GM08714 (cell line): ENCODE results near the gene TOR3A.
"Not testable (repeated sequence)": the region's sequence is repeated elsewhere in the genome, so short reads cannot be mapped to it uniquely, and the experiment has no call there.

Source experiments
- H3K4me3 ChIP-seq: fragments of 200-500 bp; sonication (Bioruptor generic); 2 replicates; pipeline ENCODE4 v1.5.1; 2014; ENCODE audit warnings: mild to moderate bottlenecking, low read length, inconsistent platforms
- ZNF274 ChIP-seq: IDR thresholded peaks from 2 replicates; pipeline ENCODE4 v1.6.1; 2012; ENCODE audit warnings: mild to moderate bottlenecking, low read depth, low read length

The TOR3A gene

DNA sequence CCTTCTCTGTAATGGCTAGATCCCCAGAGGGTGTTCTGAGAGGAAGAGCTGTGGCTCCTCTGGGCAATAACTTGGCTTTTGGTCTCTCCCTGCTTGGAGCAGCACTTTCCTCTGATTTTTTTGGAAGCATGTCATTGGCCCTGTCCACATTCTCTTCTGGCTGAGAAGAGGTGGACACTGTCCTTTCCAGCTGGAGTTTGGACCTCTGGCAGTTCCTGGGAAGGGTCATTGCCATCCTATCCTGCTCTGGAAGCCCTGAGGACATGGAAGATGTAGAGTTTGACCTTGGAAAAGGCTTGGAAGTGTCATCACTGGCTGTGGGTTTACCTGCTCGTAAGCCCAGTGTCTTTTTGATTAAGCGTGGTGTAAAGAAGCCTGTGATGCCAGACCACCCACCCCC lies 26.8 kb downstream of the TOR3A start:
- H3K4me3 ChIP-seq = no peak overlapping the region
- no peak for TF ChIP-seq ZNF274

DNA sequence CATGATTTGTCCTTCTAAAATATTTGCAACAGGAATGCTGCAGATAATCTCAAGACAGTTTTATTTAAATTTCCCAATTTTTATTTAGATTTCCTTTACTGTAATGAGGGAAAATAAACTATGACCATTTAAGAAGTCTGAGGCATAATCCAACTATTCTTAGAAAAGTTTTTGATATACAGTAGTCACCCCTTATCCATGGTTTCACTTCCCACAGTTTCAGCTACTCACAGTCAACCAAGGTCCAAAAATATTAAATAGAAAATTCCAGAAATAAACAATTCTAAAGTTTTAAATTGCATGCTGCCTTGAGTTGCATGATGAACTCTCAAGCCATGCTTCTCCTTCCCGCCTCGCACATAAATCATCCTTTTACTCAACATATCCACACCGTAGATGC lies 33.3 kb downstream of the TOR3A start:
- TF ChIP-seq ZNF274 = no peak
- no peak overlapping the region for H3K4me3 ChIP-seq

DNA sequence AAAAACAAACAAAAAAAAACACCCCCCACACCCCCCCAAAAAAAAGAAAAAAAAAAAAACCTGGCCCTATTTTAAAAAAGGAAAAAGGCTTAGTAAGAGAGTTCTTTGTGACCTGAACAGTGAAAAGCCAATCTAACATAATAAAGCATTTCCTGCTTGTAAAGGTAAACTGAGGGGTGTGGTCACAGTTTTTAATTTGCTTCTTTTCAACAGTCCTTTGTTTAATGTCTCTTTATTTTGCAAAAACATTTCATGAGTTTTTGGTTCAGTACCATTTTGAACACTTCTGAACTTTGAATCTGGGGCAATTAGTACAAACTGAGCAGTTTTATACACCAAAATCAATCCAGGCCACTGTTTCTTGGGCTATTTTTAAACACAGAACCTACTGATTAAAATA lies 37.6 kb downstream of the TOR3A start:
- no peak overlapping the region for H3K4me3 ChIP-seq
- TF ChIP-seq ZNF274 = no peak

DNA sequence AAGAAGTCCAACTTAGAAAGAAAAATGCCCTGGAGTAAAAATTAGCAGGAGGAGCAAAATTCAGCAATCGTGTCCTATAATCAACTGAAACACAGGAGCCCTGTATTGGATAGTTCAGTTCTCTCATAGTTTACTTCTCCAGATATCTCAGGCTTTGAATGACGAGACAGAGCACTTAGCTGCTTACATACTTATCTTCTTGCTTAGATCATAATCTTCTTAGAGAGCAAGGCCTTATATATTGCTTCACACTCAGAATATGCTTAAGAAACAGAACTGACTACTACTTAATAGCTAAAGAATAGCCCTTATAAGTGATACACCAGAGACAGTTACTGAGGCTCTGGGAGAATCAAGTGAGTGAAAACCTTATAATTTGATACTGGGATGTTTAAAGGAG lies 38.9 kb downstream of the TOR3A start:
- no peak for TF ChIP-seq ZNF274
- H3K4me3 ChIP-seq = no peak overlapping the region

DNA sequence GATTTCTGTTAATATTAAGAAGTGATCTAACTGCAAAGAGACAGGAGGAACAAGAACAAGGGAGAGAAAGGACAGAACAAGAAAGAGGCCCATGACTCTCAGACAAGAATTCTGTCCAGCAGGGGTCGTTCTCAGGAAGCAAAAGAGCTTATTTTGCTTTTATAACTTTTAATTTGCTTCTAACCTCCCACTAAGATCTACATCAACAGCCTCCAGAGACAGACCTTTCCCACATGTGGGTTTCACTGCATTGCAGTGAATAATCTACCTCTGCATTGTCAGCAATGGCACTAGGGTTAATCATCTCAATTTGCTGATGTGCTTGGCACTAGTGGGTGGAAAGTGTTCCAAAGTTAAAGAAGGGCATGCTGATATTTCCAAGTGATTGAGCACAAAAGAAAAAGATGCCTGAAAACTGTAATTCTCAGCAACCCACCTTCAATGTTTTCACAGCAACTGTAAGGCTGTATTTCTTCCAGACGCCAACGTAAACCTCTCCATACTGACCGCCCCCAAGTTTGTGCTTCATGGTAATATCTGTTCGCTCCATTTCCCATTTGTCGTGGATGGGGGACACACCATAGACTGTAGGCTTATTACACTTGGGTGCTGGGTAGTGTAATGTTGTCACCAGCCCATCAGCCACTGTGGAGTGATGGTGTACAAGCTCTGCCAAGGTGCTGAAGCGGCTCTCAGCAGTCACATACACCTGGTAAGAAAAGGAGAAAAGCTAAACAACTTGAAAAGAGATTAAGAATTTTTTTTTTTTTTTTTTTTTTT lies 39.5 kb downstream of the TOR3A start:
- H3K4me3 ChIP-seq = no peak overlapping the region
- no peak for TF ChIP-seq ZNF274

DNA sequence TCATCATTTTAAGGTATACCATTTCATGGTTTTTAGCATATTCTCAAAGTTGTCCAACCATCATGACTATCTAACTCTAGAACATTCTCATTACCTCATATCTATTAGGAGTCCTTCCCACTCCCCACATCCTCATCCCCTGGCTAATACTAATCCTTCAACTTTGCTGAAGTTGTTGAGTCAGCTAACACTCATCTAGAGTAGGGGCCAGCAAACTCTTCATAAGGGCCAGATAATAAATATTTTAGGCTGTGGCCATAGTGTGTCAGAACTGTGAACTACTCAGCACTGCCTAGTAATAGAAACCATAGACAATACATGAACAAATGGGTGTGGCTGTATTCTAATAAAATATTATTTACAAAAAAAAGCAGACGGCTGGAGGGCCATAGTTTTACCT lies 43.0 kb downstream of the TOR3A start:
- no peak for TF ChIP-seq ZNF274
- H3K4me3 ChIP-seq = no peak overlapping the region

DNA sequence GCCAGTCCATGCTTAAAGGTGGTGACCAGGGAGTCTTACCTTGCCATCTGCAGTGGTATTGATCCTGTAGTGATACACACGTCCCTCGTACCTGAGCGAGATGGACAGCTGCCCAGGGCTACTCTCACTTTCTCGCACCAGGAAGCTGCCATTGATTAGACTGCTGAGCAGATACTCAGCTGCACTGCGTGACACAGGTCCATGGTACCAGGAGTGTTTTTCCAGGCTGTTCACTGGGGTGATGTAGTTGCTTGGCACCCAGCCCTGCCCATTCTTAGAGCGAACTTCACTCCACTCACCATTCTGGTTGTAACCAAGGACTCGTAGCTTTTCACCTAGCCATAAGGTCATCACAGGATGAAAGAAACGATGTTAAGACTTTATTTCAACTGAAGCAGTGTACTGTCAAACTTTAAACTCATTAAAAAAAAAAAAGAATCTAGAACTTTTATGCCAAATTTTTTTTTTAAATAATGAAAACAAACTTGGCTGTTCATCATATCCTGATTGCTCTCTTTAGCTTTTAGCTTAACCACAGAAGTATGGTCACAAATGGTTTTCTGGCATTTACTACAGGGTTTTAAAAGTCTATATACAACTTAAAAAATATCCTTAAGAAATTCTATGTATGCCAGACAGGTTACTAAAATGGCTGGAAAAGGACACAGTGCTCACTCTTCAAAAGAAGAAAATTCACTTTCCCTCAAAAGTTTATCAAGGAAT lies 44.6 kb downstream of the TOR3A start:
- no peak for TF ChIP-seq ZNF274
- H3K4me3 ChIP-seq = no peak overlapping the region

DNA sequence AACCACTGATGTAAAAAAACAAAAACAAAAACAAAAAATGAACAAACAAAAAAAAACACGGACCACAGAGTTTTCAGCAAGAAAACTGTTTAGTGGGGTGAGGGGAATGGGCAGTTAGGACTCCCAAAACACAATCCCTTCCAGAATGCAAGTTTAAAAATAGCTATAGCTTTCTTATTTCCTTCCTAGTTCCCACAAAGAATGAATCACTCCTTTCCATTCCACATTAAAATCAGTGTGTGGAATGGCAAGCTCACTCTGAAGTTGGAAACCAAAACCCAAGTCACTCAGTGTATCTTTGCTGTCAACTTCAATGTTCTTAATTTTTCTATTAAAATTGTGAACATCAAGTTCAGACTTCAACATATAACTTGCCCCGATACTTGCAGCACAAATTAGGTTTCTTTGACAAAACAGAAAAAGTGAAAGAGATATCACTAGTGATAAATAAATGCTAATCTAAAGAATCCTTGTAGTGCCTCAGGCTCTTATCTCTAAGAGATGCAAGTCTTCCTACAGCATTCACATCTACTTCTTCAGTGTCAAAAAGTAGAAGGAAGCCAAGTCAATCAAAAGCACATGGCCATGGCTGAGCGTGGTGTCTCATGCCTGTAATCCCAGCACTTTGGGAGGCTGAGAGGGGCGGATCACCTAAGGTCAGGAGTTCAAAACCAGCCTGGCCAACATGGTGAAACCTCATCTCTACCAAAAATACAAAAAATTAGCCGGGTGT lies 45.5 kb downstream of the TOR3A start:
- no peak overlapping the region for H3K4me3 ChIP-seq
- no peak for TF ChIP-seq ZNF274

DNA sequence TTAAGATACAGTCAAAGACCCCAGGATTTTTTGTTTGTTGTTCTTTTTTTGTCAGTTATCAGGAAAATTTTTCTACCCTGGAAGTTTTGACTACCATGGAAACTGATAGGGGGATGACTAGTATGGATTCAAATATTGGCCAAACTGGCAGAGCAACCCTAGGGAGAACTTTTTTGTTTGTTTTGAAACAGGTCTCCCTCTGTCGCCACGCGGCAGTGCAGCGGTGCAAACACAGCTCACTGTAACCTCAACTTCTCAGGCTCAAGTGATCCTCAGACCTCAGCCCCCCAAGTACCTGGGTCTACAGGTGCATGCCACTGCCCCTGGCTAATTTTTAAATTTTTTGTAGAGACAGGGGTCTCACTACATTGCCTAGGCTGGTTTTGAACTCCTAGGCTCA lies 46.6 kb downstream of the TOR3A start:
- TF ChIP-seq ZNF274 = no peak
- no peak overlapping the region for H3K4me3 ChIP-seq

DNA sequence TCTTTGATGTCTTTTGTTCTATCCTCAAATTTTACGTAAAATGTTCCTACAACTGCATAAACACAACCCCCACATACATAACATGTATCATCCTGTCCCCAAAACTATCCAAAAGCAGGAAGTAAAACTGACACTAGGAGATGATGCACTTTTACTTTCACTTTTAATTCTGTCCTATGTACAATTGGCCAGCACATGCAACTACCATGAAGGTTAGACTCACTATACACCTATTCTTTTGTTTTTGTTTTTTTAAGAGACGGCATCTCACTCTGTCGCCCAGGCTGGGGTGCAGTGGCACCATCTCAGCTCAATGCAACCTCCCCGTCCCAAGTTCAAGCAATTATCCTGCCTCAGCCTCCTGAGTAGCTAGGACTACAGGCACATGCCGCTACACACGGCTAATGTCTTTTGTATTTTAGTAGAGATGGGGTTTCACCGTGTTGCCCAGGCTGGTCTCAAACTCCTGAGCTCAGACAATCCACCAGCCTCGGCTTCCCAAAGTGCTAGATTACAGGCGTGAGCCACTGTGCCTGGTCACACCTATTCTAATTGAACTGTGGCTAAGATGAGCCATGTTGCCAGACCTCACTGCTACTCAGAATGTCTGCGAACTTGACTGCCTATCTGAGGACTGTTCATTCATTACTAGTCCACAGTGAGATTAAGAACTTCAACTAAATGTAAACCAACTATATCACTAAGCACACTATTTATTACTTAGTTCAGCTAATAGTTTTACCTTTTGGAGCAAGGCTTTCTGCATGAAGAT lies 48.0 kb downstream of the TOR3A start:
- TF ChIP-seq ZNF274 = no peak
- peak overlapping the region; percentile 22; the same call in 1 of the 2 replicates for H3K4me3 ChIP-seq

DNA sequence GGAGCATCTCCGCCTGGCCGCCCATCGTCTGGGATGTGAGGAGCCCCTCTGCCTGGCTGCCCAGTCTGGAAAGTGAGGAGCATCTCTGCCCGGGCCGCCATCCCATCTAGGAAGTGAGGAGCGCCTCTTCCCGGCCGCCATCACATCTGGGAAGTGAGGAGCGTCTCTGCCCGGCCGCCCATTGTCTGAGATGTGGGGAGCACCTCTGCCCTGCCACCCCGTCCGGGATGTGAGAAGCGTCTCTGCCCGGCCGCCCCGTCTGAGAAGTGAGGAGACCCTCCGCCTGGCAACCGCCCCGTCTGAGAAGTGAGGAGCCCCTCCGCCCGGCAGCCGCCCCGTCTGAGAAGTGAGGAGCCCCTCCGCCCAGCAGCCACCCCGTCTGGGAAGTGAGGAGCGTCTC lies 53.3 kb downstream of the TOR3A start:
- H3K4me3 ChIP-seq = not testable (repeated sequence)

DNA sequence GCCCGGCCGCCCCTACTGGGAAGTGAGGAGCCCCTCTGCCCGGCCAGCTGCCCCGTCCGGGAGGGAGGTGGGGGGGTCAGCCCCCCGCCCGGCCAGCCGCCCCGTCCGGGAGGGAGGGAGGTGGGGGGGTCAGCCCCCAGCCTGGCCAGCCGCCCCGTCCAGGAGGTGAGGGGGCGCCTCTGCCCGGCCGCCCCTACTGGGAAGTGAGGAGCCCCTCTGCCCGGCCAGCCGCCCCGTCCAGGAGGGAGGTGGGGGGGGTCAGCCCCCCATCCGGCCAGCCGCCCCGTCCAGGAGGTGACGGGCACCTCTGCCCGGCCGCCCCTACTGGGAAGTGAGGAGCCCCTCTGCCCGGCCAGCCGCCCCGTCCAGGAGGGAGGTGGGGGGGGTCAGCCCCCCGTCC lies 53.8 kb downstream of the TOR3A start:
- H3K4me3 ChIP-seq = not testable (repeated sequence)

DNA sequence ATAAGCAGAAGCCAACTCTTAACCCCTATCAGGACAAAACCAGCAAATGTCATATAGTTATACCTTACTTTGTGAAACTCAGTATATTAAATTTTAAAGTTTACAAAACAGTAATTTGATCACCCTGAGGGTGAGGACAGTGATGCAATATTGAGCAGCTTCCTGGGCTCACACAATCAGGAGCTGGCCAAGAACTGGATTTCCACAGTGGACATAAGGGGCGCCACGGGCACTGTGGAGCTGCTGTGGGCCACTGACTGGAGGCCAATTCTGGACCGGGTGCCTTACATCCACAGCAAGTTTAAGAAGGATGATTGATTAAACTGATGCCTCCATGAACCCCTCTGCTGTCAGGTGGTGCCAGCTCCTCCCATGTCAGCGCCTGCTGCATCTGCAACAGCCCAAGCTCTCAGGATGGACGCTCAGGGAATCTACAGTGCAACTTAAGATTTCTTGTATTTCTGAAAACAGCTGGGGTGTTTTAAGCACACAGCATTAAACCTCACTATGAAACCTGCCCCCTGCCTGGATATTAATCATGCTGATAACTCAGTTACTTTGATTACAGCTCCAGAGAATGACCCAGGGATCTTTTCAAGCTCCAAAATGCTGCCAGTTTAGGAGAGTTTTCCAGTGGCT lies 55.9 kb downstream of the TOR3A start:
- no peak for TF ChIP-seq ZNF274
- H3K4me3 ChIP-seq = no peak overlapping the region

DNA sequence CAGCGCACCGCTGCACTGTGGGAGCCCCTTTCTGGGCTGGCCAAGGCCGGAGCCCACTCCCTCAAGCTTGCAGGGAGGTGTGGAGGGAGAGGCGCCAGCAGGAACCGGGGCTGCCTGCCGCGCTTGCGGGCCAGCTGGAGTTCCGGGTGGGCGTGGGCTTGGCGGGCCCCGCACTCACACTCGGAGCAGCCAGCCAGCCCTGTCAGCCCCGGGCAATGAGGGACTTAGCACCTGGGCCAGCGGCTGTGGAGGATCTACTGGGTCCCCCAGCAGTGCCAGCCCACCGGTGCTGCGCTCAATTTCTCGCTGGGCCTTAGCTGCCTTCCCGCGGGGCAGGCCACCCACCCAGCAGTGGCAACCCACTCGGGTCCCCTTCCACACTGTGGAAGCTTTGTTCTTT lies 56.9 kb downstream of the TOR3A start:
- not testable (repeated sequence) for H3K4me3 ChIP-seq
